Endothelial cell of hepatic sinusoid (primary cell): ENCODE data around the gene LCE1E.

ENCODE experiments used
- in situ Hi-C: cut with HindIII; loops from 2 replicates; pipeline ENCODE4 v1.10.0; 2017; ENCODE audit warnings: low sequenced_read_pairs

Gene LCE1E

DNA sequence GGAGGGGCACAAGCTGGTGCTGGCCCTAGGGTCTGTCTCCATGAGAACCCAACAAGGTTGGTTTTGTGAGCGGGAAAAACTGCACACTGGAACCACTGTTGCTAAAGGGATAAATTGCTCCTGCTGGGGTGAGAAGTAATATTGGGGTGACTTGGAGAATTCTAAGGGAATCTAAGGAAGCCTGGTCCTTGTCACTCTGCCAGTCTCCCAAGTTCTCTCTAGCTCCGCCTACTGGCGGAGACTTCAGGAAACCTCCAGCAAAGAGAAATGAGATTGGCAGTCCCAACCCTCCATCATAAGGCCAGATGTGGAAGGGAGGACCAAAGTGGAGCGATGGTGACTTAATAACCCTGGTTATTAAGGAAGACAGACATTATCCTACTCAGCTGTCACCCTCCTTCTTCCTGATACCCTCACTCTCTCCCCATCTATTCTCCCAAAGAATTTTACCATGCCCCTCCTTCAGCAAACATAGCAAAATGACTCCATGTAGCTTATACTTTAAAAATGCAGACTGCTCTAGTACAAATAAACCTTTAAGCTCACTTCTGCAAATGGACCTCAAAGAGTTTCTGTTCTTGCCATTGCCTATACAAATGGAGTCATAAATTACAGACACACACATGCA is 8.4 kb upstream of the LCE1E start:
- in situ Hi-C loops, result no loop called here

DNA sequence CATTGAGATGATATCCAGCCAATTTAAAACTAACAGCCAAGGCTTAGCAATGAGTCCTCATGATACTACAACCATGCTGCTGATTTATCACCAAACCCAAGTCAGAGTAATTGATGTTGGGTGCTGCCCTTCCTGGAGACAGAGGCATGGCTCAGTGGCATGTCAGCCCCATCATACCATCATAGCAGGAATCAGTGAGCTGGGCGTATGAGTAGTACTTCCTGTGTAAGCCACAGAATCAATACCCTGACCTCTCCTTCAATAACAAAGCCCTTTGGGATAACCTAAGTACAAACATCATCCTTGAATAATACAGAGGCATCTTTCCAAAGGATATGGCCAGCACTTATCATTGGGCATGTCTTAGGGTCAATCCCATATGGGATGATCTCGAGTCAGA is 3.0 kb upstream of the LCE1E start:
- in situ Hi-C loops, result no loop called here

- in situ Hi-C loops, result no loop called here
These were observed 9.6 kb downstream of the LCE1E start for GRCh38 chr1:152795686-152796085.

- in situ Hi-C loops, result no loop called here
These were observed 10.4 kb downstream of the LCE1E start, which contains the start of gene LCE1D for GRCh38 chr1:152796421-152796820. TSS of gene LCE1D (plus strand) at chr1:152796721. CDS start at chr1:152797795, 1,074 bp downstream.

- in situ Hi-C loops, result no loop called here
These were observed 15.3 kb downstream of the LCE1E start for GRCh38 chr1:152801333-152801732.

- in situ Hi-C loops, result no loop called here
These were observed 20.5 kb downstream of the LCE1E start, which contains the start of gene LCE1C for GRCh38 chr1:152806576-152806975. TSS of gene LCE1C (minus strand) at chr1:152806651. CDS start at chr1:152805478, 1,173 bp downstream.

DNA sequence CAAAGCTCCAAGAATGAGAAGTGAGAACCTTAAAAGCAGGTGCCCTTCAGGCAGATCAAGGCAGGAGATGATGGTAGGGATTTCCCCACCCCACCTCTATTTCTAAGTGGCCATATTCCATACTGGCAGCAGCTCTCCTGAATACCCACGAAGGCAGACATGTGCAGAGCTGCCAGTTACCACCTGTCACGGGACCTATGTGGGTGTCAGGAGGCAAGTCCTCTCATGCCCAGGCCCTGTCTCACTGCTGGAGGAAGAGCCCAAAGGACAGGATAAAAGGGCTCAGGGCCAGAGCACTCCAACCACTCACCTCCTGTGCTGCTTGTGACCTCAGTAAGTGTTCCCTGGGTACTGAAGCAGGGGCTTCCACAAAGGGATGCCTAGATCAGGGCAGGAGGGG is 25.0 kb downstream of the LCE1E start:
- in situ Hi-C loops, result no loop called here

GRCh38 chr1:152811671-152812070 is 25.6 kb downstream of the LCE1E start, which contains the start of gene LCE1B:
TSS of gene LCE1B (plus strand) at chr1:152811971. CDS start at chr1:152812447, 476 bp downstream.
- in situ Hi-C loops, result no loop called here

DNA sequence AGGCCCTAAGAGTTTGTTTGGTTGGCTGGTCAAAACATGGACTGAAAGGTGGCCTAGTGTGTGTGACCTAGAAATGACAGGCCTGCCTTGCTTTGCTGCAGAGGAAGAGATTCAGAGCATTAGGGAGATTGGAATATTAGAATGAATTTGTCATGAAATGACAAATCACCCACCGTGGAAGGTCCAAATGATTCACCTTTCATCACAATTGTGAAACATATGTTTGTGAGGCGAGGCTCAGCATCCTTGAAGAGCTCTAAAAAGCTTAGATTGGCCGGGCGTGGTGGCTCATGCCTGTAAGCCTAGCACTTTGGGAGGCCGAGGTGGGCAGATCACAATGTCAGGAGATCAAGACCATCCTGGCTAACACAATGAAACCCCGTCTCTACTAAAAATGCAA is 31.3 kb downstream of the LCE1E start:
- in situ Hi-C loops, result no loop called here

DNA sequence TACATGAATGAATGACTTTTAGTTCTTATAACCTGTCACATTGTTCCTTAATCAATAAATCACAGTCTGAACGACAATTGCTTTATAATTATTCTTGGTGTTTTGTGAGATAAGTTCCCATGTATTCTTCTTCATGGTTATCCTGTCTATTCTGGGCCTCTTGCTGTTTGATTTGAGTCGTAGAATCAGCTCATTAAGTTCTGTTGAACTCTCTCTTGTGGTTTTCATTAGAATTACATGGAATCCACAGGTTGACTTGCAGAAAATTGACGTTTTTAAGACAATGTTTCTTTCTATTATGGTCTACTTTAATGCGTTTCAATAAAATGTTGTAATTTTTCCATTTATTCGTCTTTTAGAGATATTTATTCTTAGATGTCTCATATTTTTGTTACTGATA is 37.2 kb downstream of the LCE1E start:
- in situ Hi-C loops, result no loop called here

GRCh38 chr1:152824964-152825363 is 38.9 kb downstream of the LCE1E start:
- in situ Hi-C loops, result no loop called here

DNA sequence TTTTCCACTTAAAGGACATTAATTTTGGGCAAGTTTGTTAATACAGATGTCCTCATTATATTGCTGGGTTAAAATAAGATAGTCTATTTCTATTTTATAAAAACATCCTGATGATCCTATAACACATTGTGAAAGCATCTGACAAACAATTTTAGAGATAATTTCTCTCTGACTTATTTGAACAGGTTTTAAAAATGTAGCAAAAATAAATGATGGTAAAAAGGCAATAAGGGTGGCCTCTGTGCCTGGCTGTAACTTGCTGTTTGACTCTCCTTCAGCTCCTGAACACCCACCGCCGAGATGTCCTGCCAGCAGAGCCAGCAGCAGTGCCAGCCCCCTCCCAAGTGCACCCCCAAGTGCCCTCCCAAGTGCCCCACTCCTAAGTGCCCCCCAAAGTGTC is 41.1 kb downstream of the LCE1E start, which contains the start of gene LCE1A:
LCE1A (plus strand) TSS at position 301 of the 400 bp plus-strand sequence; CDS start at position 301, 0 bp downstream.
- in situ Hi-C loops, result no loop called here

GRCh38 chr1:152836870-152837269 is 50.8 kb downstream of the LCE1E start:
- in situ Hi-C loops, result no loop called here
